GM12891 (cell line): ENCODE data around the gene AFAP1L2.

Source experiments
- POLR2A ChIP-seq: IDR thresholded peaks from 2 replicates; pipeline ENCODE4 v1.6.1; 2011; ENCODE audit warnings: low read depth, low read length, control low read depth
- POLR2AphosphoS5 ChIP-seq: IDR thresholded peaks from 2 replicates; pipeline ENCODE4 v1.6.1; 2011; ENCODE audit warnings: low read depth, low read length, control low read depth
- TAF1 ChIP-seq: IDR thresholded peaks from 2 replicates; pipeline ENCODE4 v1.6.1; 2011; ENCODE audit warnings: low read depth, low read length, control low read depth

- TF ChIP-seq POLR2AphosphoS5 (no peak), POLR2A (no peak), TAF1 (no peak)
Measured at GRCh38 chr10:114329634-114330365, 74.5 kb downstream of the AFAP1L2 start.
